HG03442 (cell line): ENCODE measurements around the gene VTCN1.
A peak's percentile ranks its signal among the peaks of the same experiment; 100 is the strongest.
"Not testable (repeated sequence)": the region's sequence is repeated elsewhere in the genome, so short reads cannot be mapped to it uniquely, and the experiment has no call there.

Source experiments
- ATAC-seq: cut with Tn5 transposase; IDR thresholded peaks from one replicate; pipeline ENCODE4 v1.9.1; 2021; ENCODE audit warnings: mild to moderate bottlenecking, moderate library complexity; ENCODE audit not compliant: unreplicated experiment

Gene VTCN1

DNA sequence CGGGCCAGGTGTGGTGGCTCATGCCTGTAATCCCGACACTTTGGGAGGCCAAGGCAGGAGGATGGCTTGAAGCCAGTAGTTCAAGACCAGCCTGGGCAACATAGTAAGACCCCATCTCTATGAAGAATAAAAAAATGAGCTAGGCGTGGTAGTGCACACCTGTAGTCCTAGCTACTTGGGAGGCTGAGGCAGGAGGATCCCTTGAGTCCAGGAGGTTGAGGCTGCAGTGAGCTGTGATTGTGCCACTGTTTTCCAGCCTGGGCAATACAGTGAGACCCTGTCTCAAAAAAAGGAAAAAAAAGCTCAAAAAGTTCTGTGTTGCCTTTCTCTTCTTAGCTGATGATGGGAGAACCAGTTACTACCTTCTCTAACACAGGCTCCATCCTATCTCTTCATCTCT is 108.9 kb downstream of the VTCN1 start:
- not testable (repeated sequence) for ATAC-seq

DNA sequence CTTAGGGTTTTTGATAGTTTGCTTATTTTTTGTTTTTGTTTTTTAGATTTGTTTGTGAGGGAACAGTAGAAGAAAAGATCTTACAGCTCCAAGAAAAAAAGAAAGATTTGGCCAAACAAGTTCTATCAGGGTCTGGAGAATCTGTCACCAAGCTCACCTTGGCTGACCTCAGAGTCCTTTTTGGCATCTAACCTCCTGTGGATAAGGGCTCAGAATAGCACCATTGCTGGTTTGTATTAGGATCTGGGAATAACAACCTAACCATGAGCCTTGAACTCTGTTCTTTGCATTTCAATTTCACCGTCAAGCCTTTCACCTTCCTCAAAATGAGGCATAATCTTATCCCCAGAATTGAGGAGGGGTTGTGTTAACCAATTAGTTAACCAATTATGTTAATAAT is 109.4 kb downstream of the VTCN1 start:
- no peak for ATAC-seq

DNA sequence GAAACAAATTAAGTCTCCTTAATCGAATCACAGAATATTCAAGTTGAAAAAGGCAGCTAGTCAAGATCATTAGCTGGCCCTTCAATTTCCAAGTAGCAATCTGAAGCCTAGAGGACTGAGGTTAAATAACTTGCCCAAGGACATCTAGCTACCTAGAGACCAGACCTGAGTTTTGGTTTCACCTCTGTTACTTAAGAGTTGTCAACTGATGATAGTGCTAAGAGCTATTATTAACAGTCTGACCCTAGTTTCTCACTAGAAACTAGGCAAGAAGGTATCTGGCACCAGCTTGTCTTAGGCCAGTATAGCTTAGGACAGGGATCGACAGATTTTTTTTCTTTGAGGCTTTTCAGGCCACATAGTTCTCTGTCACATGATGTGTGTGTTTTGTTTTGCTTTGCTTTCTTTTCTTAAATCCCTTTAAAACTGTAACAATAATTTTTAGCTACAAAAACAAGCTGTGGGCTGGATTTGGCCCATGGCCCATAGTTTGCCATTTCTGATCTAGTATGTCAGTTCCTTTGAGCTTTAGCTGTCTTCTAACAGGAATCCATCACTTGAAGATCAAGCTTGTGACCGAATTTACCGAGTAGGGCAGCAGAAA is 112.3 kb downstream of the VTCN1 start:
- ATAC-seq: no peak

DNA sequence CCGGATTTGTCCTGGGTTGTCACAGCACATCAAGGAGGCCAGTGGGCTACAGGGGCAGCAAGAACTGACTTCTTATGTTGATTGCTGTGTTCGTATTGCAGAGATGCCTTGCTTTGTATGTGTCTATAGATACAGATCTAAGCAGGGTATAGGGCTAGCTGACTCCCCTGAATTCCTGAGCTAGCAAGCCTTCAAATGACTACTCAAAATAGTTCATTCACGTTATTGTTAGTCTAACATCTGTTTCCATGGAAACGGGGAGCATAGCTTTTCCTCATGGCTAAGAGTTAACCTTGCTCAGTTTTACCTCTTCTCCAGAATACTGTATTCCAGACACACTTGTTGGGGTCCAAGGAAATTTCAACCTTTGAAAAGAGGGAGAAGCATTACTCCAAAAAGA is 113.3 kb downstream of the VTCN1 start:
- no peak for ATAC-seq

DNA sequence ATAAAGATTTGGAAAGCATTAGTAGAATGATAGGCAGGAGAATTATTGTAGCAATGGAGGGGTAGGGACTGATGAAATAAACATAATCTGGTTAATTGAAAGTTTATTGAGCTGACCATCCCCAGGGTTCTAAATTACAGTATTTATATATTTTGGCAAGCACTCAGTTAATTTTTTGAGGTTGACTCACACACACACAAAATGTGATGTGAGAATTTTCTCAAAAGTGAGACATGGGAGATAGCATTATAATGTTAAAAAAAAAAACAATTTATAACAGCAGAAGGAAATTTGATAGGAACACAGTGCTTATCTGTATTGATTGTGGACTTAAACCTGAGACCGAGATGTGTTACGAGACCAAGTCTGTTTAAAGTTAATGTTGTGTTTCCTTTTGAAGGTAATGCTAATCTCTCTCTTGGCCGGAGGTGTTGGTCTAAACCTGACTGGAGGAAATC is 113.7 kb downstream of the VTCN1 start:
- ATAC-seq: no peak

DNA sequence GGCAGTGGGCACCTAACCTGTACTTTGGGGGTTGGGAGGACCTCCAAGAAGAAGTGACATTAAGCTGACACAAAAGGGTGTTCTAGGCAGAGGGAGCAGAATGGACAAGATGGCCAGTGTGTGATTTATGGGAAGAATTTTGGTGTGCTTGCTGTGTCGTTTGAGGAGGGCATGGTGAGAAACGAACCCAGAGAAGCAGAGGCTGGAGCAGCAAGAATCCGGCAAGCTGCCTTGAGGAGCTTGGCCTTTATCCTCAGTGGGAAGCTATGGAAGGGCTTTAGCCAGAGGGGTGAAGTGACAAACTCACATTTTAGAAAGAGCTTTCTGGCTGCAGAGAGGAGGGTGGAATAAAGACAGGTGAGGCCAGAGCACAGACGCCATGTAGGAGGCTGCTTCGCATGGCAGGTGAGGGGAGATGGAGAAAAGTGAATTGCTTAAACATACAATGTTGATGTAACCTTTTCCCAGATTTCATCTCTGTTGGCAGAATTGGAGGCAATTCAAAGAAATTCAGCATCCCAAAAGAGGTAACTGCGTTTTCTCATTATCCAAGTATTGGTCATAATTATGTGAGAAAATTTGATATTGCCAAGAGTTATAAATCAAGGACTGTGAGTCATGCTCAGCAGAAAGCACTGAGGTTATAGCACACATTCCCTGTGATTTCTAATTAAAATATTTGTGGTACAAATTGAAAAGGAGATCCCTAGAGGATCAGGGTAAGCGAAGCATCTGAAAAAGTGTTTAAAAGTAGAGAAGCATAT is 115.7 kb downstream of the VTCN1 start:
- no peak for ATAC-seq

DNA sequence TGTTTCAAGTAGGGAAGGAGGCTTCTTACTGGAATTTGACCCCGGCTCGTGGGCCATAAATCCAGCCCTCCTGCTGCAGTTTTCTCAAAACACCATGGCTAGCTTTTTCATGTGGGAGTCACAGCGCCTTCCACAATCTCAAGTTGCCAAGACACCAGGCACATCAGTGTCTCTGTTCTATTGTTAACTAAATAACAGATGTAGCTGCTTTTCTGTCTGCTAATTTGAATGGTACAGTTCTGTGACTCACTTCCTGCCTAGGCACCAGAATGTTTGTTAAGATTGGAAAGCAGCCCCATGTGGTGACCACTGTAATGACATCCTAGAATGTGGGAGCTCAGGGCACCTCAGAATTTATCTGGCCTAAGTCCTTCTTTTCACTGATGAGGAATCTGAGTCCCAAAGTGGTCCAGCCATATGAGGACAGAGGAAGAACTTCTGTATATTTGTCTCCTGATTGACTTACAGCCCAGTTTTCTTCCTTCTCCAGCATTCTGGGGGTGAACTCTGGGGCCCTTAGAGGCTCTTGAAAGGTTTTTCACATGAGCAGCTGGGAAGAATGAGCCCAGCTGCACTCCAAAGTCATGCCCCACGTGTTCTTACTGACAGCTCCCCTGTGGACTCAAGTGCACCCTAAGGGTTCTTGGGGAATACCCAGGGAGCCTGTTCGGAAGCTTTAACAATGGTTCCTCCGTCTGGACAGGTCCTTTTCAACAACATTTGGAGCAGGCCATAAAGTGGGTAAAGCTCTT is 116.7 kb downstream of the VTCN1 start:
- ATAC-seq: peak; percentile 85
